Fibroblast of lung (primary cell): ENCODE measurements around the gene DLL4. TPM values are rescaled to one million over a fixed set of nuclear protein-coding genes. Genes with fewer than 3 reads are reported as not detected.
A peak's percentile ranks its signal among the peaks of the same experiment; 100 is the strongest.

Source experiments
- DNase-seq, 2 donors: peaks; one replicate each; pipeline versions ENCODE4 v3.0.0 to v3.0.0-alpha.2; 2010; ENCODE audit warnings: low read depth in 2 of 2
- H2AFZ ChIP-seq: 2 replicates; pipeline ENCODE4 v1.5.1; 2012; ENCODE audit warnings: low read length, control low read depth, inconsistent platforms
- H3K27ac ChIP-seq: 2 replicates; pipeline ENCODE4 v1.5.1; 2011; ENCODE audit warnings: low read length, control low read depth; ENCODE audit not compliant: insufficient read depth
- H3K27me3 ChIP-seq: 2 replicates; pipeline ENCODE4 v1.5.1; 2011; ENCODE audit warnings: mild to moderate bottlenecking, low read length; ENCODE audit not compliant: control insufficient read depth, insufficient read depth
- H3K36me3 ChIP-seq: 2 replicates; pipeline ENCODE4 v1.5.1; 2011; ENCODE audit warnings: low read length; ENCODE audit not compliant: control insufficient read depth, insufficient read depth
- H3K4me1 ChIP-seq: 2 replicates; pipeline ENCODE4 v1.5.1; 2011; ENCODE audit warnings: low read length; ENCODE audit not compliant: control insufficient read depth, insufficient read depth; ENCODE audit errors: extremely low read depth
- H3K4me2 ChIP-seq: 2 replicates; pipeline ENCODE4 v1.5.1; 2011; ENCODE audit warnings: low read length, control low read depth; ENCODE audit not compliant: insufficient read depth; ENCODE audit errors: extremely low read depth
- H3K4me3 ChIP-seq, 4 experiments: fragments of 200-600 bp in 1 of 4; sonication (generic) in 1 of 4; replicated peaks in 1 of 4; 2 replicates each; pipeline ENCODE4 v1.5.1; 2011 to 2016; ENCODE audit warnings: low read length in 4 of 4, low read depth in 3 of 4, mild to moderate bottlenecking in 3 of 4, control low read depth in 2 of 4, inconsistent platforms in 1 of 4, mixed read lengths in 1 of 4; ENCODE audit not compliant: insufficient read depth in 1 of 4; ENCODE audit errors: control extremely low read depth in 1 of 4
- H3K79me2 ChIP-seq: 2 replicates; pipeline ENCODE4 v1.5.1; 2012; ENCODE audit warnings: mild to moderate bottlenecking, low read length, inconsistent platforms; ENCODE audit not compliant: control insufficient read depth, insufficient read depth
- H3K9ac ChIP-seq: 2 replicates; pipeline ENCODE4 v1.5.1; 2011; ENCODE audit warnings: mild to moderate bottlenecking, low read length, control low read depth; ENCODE audit not compliant: insufficient read depth
- H3K9me3 ChIP-seq: 2 replicates; pipeline ENCODE4 v1.5.1; 2012; ENCODE audit warnings: low read depth, low read length; ENCODE audit not compliant: control insufficient read depth, insufficient read depth
- H4K20me1 ChIP-seq: 2 replicates; pipeline ENCODE4 v1.5.1; 2011; ENCODE audit warnings: low read length; ENCODE audit not compliant: control insufficient read depth, insufficient read depth; ENCODE audit errors: extremely low read depth
- CTCF ChIP-seq, 2 donors: IDR thresholded peaks in 1 of 2; conservative IDR thresholded peaks in 1 of 2; 1 replicate in 1 of 2; 2 replicates in 1 of 2; pipeline ENCODE4 v1.5.1; 2011 to 2012; ENCODE audit warnings: low read length in 2 of 2, control low read depth in 1 of 2, inconsistent platforms in 1 of 2, low read depth in 1 of 2, mild to moderate bottlenecking in 1 of 2
- EZH2 ChIP-seq: IDR thresholded peaks from 2 replicates; pipeline ENCODE4 v1.5.1; 2012; ENCODE audit warnings: low read length, control low read depth, mild to moderate bottlenecking; ENCODE audit errors: missing control alignments
- polyA plus RNA-seq, 2 donors: library from polyadenylated mRNA; depleted of rRNA in 1 of 2; stranded (reverse) in 1 of 2; unstranded in 1 of 2; fragments of >200 nt; gene quantifications; 2 replicates each; pipeline ENCODE4 v1.2.1, GENCODE V29; 2011 to 2012; ENCODE audit warnings: missing spikeins in 1 of 2
- total RNA-seq: library from RNA; depleted of rRNA; stranded (reverse); fragments of >200 nt; gene quantifications from 2 replicates; pipeline ENCODE4 v1.2.1, GENCODE V29; 2014

The DLL4 gene
- total and polyA plus RNA-seq, 2 donors (not counting 1 experiment from before 2014, with no cell fraction given) = under 0.01 to 0.18 TPM

- H2AFZ ChIP-seq = no peak overlapping the region
- H4K20me1 ChIP-seq = no peaks in the 10 kb centered on the region
- no peak overlapping the region for H3K9ac ChIP-seq
- H3K27me3 ChIP-seq = no peaks in the 10 kb centered on the region
- no peaks in the 10 kb centered on the region for H3K79me2 ChIP-seq
- DNase-seq = no peak
- peak overlapping the region in 1 of 4 experiments; percentile 92 for H3K4me3 ChIP-seq
- H3K4me2 ChIP-seq = no peak overlapping the region
- no peaks in the 10 kb centered on the region for H3K9me3 ChIP-seq
- TF ChIP-seq CTCF (conservative IDR thresholded peaks at IDR 0.05 in 1 of 2, IDR thresholded peaks at IDR 0.05 in 1 of 2; ENCODE audit: low read depth in 1 of 2, low read length in 2 of 2) = no peak
- TF ChIP-seq EZH2 = no peak
- no peak overlapping the region for H3K27ac ChIP-seq
- peaks cover 2% of the 10 kb centered on the region for H3K36me3 ChIP-seq
- H3K4me1 ChIP-seq = peaks cover 2% of the 10 kb centered on the region
Observed at GRCh38 chr15:40955930-40956540, 26.9 kb downstream of the DLL4 start.

DNA sequence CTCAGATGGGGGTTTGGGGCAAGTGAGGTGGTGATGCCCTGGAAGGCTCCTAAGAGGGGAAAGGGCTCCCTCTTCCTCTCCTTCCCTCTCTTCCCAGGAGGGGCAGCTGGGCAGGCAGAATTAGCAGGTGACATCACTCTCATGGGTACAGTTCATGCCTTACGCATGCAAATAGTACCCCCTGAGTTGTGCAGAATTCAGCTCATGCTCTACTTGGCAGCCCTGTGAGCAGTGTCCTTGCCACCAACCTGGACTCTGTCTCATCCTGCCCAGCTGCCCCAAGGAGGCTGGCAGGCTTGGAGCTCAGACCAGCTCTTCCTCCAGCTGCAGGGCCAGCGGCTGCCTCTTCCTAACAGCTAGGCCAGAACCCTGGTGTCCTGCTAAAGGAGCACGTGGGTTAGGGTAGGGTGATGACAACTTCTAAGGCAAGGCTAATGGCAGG, 27.4 kb downstream of the DLL4 start:
- Histone ChIP-seq H3K9ac (no peak overlapping the region), H2AFZ (no peak overlapping the region), H4K20me1 (no peaks in the 10 kb centered on the region), H3K79me2 (no peaks in the 10 kb centered on the region), H3K27me3 (no peaks in the 10 kb centered on the region), H3K4me1 (peaks cover 2% of the 10 kb centered on the region), H3K36me3 (peaks cover 2% of the 10 kb centered on the region), H3K27ac (no peak overlapping the region), H3K9me3 (no peaks in the 10 kb centered on the region), H3K4me2 (no peak overlapping the region), H3K4me3 (peak overlapping the region in 1 of 4 experiments; percentile 92)
- TF ChIP-seq EZH2 = no peak
- TF ChIP-seq CTCF (conservative IDR thresholded peaks at IDR 0.05 in 1 of 2, IDR thresholded peaks at IDR 0.05 in 1 of 2; ENCODE audit: low read depth in 1 of 2, low read length in 2 of 2) = no peak
- no peak for DNase-seq

DNA sequence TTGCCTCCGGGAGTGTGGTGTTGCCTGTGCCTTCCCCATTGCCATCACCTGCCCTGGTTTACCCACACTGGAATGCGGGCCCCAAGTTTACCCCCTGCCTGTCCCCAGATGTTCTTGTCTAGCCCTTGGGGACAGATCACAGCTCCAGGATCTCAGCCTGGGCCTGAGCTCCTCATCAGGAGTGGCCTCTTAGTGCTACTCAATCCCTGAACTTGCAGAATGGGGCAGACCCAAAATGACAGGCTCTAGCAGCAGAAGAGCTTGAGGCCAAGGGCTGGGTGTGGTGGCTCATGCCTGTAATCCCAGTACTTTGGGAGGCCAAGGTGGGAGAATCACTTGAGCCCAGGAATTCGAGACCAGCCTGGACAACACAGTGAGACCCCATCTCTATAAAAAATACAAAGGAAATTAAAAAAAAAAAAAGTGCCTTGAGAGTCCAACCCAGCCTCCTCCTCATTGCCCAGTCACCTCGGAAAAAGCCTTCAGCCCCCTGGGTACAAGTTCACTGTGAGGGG, 28.0 kb downstream of the DLL4 start:
- no peak overlapping the region for H2AFZ ChIP-seq
- no peaks in the 10 kb centered on the region for H3K9me3 ChIP-seq
- no peak overlapping the region for H3K9ac ChIP-seq
- DNase-seq = no peak
- H3K79me2 ChIP-seq = no peaks in the 10 kb centered on the region
- TF ChIP-seq CTCF (conservative IDR thresholded peaks at IDR 0.05 in 1 of 2, IDR thresholded peaks at IDR 0.05 in 1 of 2; ENCODE audit: low read depth in 1 of 2, low read length in 2 of 2) = no peak
- H3K36me3 ChIP-seq = peaks cover 2% of the 10 kb centered on the region
- H3K4me3 ChIP-seq = no peak overlapping the region
- H3K4me2 ChIP-seq = no peak overlapping the region
- H3K4me1 ChIP-seq = peaks cover 2% of the 10 kb centered on the region
- H3K27ac ChIP-seq = no peak overlapping the region
- no peaks in the 10 kb centered on the region for H4K20me1 ChIP-seq
- H3K27me3 ChIP-seq = no peaks in the 10 kb centered on the region
